ENCODE results near the gene GNAQ.

The GNAQ gene

DNA sequence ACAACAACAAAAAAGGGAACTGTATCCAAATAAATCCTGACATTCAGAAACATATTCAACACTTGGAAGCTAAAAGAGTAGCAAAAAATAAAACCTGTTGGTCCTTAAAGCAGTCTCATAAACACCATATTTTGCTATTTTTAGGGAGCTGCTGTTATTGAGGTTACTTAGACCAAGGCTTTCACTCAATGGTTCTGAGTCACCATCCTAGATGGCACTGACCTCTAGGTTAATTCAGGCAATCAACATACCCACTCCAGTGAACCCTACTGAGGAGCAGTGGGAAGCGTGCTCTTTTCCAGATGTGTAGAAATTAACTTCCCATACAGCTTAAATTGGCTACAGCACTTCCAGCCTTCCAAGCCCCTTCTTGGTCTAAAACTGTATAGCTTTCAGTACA is 5.2 kb downstream of the GNAQ start:
- Mint-ChIP-seq H3K27ac (no peak overlapping the region), H3K9me3 (no peaks in the 10 kb centered on the region), H3K4me3 (no peak overlapping the region), H3K27me3 (ENCODE audit: low read depth) (no peaks in the 10 kb centered on the region), H3K36me3 (ENCODE audit: low read depth) (no peaks in the 10 kb centered on the region), H3K4me1 (peaks cover 48% of the 10 kb centered on the region)
- TF ChIP-seq, protein P1, sequence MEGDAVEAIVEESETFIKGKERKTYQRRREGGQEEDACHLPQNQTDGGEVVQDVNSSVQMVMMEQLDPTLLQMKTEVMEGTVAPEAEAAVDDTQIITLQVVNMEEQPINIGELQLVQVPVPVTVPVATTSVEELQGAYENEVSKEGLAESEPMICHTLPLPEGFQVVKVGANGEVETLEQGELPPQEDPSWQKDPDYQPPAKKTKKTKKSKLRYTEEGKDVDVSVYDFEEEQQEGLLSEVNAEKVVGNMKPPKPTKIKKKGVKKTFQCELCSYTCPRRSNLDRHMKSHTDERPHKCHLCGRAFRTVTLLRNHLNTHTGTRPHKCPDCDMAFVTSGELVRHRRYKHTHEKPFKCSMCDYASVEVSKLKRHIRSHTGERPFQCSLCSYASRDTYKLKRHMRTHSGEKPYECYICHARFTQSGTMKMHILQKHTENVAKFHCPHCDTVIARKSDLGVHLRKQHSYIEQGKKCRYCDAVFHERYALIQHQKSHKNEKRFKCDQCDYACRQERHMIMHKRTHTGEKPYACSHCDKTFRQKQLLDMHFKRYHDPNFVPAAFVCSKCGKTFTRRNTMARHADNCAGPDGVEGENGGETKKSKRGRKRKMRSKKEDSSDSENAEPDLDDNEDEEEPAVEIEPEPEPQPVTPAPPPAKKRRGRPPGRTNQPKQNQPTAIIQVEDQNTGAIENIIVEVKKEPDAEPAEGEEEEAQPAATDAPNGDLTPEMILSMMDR (IDR thresholded peaks at IDR 0.05; ENCODE audit: unreplicated experiment in 3 of 3): no peak

DNA sequence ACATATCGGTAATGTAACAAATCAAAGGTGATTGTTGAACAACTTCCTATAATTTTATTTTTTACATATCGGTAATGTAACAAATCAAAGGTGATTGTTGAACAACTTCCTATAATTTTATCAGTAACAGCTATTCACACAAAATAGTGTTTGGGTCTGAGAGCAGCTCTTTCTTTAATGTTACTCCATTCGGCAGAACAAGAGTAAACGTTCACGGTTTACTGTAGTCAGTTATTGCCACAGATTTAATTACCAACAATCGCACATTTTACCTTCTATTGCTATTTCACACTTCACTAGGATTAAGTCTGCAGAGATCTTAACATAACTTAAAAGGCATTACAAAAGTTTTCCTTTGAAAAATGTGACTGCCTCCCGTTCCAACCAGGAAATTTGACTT is 6.4 kb downstream of the GNAQ start:
- H3K27me3 Mint-ChIP-seq (ENCODE audit: low read depth): no peaks in the 10 kb centered on the region

DNA sequence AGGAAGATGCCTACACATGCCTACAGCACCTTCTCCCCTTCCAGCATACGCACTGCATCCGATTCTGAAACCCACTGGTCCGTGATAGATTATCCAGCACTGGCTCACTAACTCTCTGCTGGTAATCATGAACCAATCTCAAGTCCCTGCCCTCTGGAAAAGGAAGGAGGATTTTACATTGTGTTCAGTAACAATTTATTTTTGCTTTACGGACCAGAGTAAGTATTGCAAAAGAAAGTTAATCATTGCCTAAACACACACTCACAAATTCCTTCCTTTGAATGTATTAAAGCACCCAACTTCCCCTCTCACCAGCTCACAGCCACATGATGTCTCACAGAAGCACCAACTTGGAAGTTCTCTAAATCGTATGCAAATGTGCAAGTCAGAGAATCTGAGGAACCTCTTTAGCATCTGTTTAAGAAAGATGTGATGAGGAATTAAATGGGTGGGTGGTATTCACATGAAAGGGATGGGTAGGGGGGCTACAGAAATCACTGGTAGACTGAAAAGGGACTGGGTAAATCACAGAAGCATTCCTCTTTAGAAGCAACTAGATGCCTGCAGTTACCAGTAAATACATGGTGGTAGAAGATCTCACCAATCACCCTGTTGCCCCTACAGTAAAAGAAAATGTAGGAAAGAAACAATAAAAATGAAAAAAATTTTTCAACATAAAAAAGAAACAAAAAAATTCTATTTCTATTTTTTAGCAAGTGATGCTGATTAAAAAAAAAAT is 8.4 kb downstream of the GNAQ start:
- Mint-ChIP-seq H3K4me1 (peaks cover 44% of the 10 kb centered on the region), H3K9me3 (no peaks in the 10 kb centered on the region), H3K4me3 (peak overlapping the region in 1 of 3 experiments; percentile 0), H3K27me3 (ENCODE audit: low read depth) (no peaks in the 10 kb centered on the region), H3K36me3 (ENCODE audit: low read depth) (peaks cover 3% of the 10 kb centered on the region), H3K27ac (peak overlapping the region; percentile 57 to 92 (median 87))
- TF ChIP-seq, protein P1 (IDR thresholded peaks at IDR 0.05; ENCODE audit: unreplicated experiment in 3 of 3): no peak

More for the DNA sequence above, 6.4 kb downstream of the GNAQ start:
- Mint-ChIP-seq H3K36me3 (ENCODE audit: low read depth) (peaks cover 3% of the 10 kb centered on the region), H3K9me3 (no peaks in the 10 kb centered on the region), H3K4me3 (no peak overlapping the region), H3K27ac (peak overlapping the region; percentile 3 to 80 (median 41)), H3K4me1 (peaks cover 54% of the 10 kb centered on the region)
- TF ChIP-seq, protein P1 (IDR thresholded peaks at IDR 0.05; ENCODE audit: unreplicated experiment in 3 of 3): no peak

DNA sequence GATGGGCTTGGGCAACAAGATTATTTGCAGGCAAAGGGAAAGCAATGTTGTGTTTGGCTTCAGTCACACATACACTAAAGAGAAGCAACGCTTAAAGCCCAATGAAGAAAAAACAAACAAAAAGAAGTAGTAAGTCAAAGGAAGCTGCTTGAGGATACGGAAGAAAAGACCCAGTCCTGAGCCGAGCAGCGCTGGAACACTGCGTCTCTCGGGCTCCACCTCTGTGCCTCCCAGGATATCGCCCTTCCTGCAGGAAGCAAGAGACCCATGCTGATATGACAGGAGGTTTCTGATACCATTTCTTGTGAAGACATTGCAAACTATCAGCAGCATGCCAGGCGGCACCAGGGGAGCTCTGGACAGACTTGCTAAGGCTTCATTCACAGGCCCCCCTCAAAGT is 9.9 kb downstream of the GNAQ start:
- Mint-ChIP-seq H3K36me3 (ENCODE audit: low read depth) (peaks cover 3% of the 10 kb centered on the region), H3K27ac (peak overlapping the region; percentile 57 to 92 (median 83)), H3K9me3 (no peaks in the 10 kb centered on the region), H3K4me1 (peaks cover 54% of the 10 kb centered on the region), H3K4me3 (no peak overlapping the region), H3K27me3 (ENCODE audit: low read depth) (no peaks in the 10 kb centered on the region)
- TF ChIP-seq, protein P1 (IDR thresholded peaks at IDR 0.05; ENCODE audit: unreplicated experiment in 3 of 3): peak in 1 of 3 experiments; percentile 21

DNA sequence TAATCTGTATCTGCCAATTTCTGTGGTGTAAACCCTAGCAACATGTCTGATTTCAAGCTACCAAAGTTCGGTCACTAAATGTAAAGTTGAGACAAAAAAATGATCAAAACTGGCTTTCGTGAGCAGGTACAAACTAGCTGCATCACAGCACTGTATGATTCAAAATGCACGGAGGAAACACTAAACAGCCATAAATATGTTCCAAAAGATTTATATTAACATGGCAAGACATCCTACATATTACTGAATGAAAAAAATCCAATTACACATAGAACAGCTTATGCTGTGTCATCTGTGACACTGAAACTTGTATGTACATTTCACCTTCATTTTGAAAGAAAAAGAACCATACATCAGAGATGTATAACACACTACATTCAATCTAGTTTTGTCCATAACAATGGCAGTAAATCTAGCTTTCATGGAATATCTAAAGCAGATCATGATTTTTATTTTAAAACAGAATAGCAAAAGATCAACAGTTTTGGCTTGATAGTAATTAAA is 14.4 kb downstream of the GNAQ start:
- peaks cover 33% of the 10 kb centered on the region for H3K4me1 Mint-ChIP-seq
- TF ChIP-seq, protein P1 (IDR thresholded peaks at IDR 0.05; ENCODE audit: unreplicated experiment in 3 of 3): no peak
- H3K27me3 Mint-ChIP-seq (ENCODE audit: low read depth): no peaks in the 10 kb centered on the region
- H3K27ac Mint-ChIP-seq: peak overlapping the region in 2 of 3 experiments; percentile 39 to 63
- H3K4me3 Mint-ChIP-seq: no peak overlapping the region
- peaks cover 19% of the 10 kb centered on the region for H3K36me3 Mint-ChIP-seq (ENCODE audit: low read depth)
- no peaks in the 10 kb centered on the region for H3K9me3 Mint-ChIP-seq

DNA sequence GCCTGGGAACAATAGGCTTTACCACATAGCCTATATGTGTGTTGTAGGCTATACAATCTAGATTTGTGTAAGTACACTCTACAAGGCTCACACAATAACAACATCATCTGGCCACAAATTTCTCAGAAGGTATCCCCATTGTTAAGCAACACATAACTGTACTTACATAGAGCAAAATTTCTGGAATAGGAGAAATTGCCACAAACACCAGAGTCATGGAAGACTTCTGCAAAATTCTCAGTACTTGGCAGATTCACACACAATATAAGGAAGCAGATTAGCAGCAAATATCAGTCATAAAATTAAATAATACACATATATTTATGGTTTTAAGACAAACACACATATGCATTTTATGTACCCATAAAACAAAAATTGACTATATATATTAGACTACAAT is 16.4 kb downstream of the GNAQ start:
- TF ChIP-seq, protein P1 (IDR thresholded peaks at IDR 0.05; ENCODE audit: unreplicated experiment in 3 of 3): no peak
- Mint-ChIP-seq H3K36me3 (ENCODE audit: low read depth) (peaks cover 26% of the 10 kb centered on the region), H3K27ac (no peak overlapping the region), H3K4me3 (no peak overlapping the region), H3K4me1 (peaks cover 33% of the 10 kb centered on the region), H3K9me3 (no peaks in the 10 kb centered on the region), H3K27me3 (ENCODE audit: low read depth) (no peaks in the 10 kb centered on the region)
